Skin epidermis (tissue), 12 donors: ENCODE data around the gene LTBP4.
"Not testable (repeated sequence)": the region's sequence is repeated elsewhere in the genome, so short reads cannot be mapped to it uniquely, and the experiment has no call there.

Source experiments
- H3K27ac ChIP-seq, 21 experiments: fragments of 200-600 bp; sonication (generic) in 11 of 21; one replicate each; pipeline ENCODE4 v1.5.0; 2020; ENCODE audit warnings: mild to moderate bottlenecking in 3 of 21, inconsistent platforms in 2 of 21, moderate library complexity in 2 of 21
- H3K4me3 ChIP-seq, 7 experiments: fragments of 200-600 bp; sonication (generic) in 2 of 7; one replicate each; pipeline ENCODE4 v1.5.0; 2020; ENCODE audit warnings: inconsistent platforms in 2 of 7, mild to moderate bottlenecking in 2 of 7, moderate library complexity in 1 of 7

The LTBP4 gene

GRCh38 chr19:40623403-40624251 is 22.5 kb downstream of the LTBP4 start:
- Histone ChIP-seq H3K27ac (peak overlapping the region in 1 of 21 experiments; percentile 16), H3K4me3 (no peak overlapping the region)

DNA sequence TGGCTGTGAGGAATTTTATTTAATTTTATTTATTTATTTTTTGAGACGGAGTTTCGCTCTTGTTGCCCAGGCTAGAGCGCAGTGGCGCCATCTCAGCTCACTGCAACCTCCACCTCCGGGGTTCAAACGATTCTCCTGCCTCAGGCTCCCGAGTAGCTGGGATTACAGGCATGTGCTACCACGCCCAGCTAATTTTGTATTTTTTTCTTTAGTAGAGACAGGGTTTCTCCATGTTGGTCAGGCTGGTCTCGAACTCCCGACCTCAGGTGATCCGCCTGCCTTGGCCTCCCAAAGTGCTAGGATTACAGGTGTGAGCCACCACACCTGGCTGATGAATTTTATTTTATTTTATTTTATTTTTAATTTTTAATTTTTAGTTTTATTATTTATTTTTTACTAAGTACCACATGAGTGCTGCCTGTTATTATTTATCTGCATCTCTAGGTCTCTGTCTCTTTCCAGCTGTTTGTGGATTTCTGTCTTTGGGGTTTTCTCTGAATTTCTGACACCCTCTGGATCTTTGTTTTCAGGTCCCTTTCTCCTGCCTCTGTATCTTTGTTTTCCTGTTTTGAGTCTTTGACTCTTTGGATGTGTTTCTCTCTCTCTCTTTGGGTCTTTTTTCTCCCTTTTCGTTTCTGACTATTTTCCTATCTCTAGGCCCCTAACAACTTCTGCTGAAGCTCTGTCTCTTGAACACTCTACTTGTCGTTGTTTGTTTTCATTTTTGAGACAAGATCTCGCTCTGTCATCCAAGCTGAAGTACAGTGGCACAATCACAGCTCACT is 23.4 kb downstream of the LTBP4 start:
- H3K27ac ChIP-seq, H3K4me3 ChIP-seq: not testable (repeated sequence)

DNA sequence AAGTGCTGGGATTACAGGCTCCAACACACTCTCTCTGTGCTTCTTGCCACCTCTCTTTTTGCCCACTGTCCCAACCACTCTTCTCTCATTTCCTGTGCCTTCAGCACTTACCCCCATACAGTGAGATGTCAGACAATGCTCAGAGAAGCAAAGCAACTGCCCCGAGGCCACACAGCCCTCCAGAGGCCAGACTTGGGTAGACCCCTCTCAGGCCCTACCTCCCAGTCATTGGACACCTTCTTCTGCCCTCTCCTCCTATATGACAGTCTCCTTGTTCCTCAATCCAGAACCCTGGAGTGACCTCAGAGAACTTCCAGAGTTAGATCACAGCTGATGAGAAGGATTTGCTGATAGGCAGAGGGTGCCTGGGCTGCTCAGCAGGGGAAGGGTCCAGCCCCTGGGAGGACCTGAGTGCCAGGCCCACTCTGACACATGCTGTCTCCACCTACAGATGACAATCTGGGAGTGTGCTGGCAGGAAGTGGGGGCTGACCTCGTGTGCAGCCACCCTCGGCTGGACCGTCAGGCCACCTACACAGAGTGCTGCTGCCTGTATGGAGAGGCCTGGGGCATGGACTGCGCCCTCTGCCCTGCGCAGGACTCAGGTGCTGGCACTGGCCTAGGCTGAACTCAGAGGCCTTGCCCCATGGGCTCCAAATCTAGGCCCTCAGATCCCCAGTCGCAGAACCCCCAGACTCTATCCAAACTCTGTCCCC is 24.4 kb downstream of the LTBP4 start:
- Histone ChIP-seq H3K4me3 (no peak overlapping the region), H3K27ac (no peak overlapping the region)

GRCh38 chr19:40626918-40627317 is 25.7 kb downstream of the LTBP4 start:
- no peak overlapping the region for H3K4me3 ChIP-seq
- no peak overlapping the region for H3K27ac ChIP-seq

DNA sequence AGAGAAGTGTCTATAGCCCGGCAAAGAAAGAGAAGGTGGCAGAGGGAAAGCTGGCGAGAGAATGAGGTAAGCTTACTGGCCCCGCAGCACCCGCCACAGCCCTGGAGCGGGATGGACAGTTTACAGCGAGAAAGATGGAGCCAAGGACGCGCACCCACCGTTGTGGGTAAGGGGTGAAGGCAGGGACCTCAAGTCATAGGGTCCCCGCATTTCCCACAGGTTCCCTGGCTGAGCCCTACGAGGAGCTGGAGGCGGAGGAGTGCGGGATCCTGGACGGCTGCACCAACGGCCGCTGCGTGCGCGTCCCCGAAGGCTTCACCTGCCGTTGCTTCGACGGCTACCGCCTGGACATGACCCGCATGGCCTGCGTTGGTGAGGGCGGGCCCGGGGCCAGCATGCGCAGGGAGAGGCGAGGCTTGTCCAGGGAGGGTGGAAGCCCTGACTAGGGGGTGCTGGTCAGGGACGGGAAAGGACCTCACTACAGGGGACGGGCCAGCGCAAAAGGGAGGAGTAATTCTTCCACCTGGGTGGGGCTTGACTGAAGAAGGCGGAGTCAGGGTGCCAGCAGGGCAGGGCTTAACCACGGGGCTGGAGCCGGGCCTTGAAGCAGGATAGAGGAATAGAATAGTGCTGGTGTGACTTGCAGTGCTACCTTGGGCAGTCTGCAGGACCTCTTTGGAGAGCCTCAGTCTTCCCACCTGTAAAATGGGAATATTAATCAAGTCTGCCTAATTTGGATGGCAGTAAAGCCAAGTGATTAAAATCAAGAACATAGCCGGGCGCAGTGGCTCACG is 26.5 kb downstream of the LTBP4 start:
- H3K4me3 ChIP-seq = no peak overlapping the region
- H3K27ac ChIP-seq = no peak overlapping the region

DNA sequence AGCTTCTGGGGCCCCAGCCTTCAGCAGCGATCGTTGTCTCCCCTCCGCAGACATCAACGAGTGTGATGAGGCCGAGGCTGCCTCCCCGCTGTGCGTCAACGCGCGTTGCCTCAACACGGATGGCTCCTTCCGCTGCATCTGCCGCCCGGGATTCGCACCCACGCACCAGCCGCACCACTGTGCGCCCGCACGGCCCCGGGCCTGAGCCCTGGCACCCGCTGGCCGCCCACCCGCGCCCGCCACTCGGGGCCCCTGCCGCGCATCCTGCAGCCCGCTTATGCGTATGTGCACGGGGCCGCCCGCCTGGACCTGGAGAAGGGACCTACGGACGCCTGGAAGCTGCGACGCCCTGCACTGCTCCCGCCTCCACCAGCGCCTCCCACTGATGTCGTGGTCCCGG is 28.2 kb downstream of the LTBP4 start:
- H3K4me3 ChIP-seq = no peak overlapping the region
- no peak overlapping the region for H3K27ac ChIP-seq

DNA sequence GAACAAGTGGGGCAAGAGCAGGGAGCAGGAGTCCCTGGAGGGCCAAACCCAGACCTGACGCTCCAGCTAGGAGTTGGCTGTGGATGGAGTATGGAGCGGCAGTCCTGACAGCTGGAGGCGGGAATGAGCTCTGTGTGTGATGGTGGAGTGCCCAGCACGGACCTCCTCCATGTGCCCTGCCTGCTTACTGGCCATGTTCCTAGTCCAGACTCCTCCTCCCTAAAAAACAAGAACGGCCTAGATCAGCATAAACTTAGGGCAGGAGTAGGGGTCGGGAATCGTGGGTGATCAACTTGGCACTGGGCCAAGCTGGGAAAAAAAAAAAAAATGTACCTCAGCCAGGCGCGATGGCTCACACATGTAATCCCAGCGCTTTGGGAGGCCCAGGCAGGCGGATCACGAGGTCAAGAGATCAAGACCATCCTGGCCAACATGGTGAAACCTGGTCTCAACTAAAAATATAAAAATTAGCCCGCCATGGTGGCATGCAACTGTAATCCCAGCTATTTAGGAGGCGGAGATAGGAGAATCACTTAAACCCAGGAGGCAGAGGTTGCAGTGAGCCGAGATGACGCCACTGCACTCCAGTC is 29.5 kb downstream of the LTBP4 start:
- Histone ChIP-seq H3K4me3 (no peak overlapping the region), H3K27ac (no peak overlapping the region)

- Histone ChIP-seq H3K27ac (peak overlapping the region in 1 of 21 experiments; percentile 56), H3K4me3 (no peak overlapping the region)
These were observed 31.3 kb downstream of the LTBP4 start for GRCh38 chr19:40632311-40633036.

DNA sequence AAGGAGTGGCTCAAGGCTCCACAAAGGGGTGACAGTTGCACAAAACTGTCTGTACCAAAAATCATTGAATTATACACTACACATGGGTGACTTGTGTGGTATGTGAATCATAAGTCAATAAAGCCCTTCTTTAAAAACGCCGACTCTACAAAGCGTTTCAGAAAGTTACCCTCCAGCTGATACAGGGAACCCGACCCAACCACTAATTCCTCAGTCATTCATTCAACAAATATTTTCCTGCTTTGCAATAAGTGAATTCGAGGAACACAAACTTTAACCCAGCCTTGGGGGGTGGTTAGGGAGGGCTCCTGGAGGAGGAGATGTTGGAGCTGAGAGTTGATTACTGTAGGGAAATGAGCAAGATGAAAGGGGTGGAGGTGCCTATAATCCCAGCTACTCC is 32.0 kb downstream of the LTBP4 start:
- Histone ChIP-seq H3K27ac (no peak overlapping the region), H3K4me3 (no peak overlapping the region)

DNA sequence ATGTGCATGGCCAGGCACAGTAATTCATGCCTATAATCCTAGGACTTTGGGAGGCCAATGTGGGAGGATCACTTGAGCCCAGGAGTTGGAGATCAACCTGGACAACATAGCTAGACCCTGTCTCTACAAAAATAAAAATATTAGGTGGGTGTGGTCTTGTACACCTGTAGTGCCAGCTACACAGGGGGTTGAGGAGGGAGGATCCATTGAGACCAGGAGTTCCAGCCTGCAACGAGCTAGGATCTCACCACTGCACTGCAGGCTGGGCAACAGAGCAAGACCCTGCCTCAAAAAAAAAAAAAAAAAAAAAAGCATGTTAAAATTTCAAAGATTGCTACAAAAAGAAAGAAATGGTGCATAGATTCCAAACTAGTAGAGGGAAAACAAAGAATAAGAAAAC is 37.2 kb downstream of the LTBP4 start:
- Histone ChIP-seq H3K4me3 (no peak overlapping the region), H3K27ac (no peak overlapping the region)

GRCh38 chr19:40639638-40639982 is 38.4 kb downstream of the LTBP4 start:
- Histone ChIP-seq H3K27ac (no peak overlapping the region), H3K4me3 (no peak overlapping the region)

DNA sequence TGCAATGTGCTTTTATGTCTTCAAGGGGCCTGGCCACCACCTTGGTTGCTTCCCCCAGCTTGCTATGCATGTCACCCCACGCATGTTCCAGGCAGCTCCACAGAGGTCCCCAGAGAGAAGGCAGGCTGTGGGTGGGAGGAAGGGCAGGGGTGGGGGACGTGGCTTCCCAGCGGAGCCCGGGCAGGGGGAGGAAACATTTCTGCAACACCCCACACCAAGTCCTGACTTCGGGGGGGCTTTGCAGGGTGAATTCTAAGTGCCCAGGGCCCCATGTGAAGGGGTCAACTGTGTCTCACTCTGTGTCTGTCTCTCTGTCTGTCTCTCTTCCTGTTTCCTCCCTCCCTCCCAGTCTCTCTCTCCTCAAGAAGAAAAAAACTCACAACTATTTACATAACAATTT is 39.6 kb downstream of the LTBP4 start:
- H3K4me3 ChIP-seq = no peak overlapping the region

GRCh38 chr19:40641281-40641680 is 40.1 kb downstream of the LTBP4 start:
- Histone ChIP-seq H3K4me3 (no peak overlapping the region), H3K27ac (peak overlapping the region in 2 of 21 experiments; percentile 20 to 29)

More for the DNA sequence above, 39.6 kb downstream of the LTBP4 start:
- peak overlapping the region in 1 of 21 experiments; percentile 27 for H3K27ac ChIP-seq

DNA sequence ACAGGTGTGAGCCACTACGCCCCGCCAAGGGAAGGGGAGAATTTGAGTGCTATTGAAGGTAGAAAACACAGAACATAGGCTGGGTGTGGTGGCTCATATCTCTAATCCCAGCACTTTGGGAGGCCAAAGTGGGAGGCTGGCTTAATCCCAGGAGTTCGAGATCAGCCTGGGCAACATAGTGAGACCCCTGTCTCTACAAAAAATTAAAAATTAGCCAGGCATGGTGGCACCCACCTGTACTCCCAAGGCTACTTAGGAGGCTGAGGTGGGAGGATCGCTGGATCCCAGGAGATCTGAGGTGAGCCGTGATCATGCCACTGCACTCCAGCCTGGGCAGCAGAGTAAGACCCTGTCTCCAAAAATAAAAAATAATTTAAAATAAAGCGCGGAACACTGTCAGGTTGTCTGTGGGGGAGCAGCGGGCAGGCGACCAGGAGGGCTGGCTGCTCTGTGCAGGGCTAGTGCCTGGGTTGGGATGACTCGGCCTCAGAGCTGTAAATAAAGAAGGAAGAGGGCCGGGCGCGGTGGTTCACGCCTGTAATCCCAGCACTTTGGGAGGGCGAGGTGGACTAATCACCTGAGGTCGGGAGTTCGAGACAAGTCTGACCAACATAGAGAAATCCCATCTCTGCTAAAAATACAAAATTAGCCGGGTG is 41.0 kb downstream of the LTBP4 start:
- no peak overlapping the region for H3K27ac ChIP-seq
- H3K4me3 ChIP-seq = no peak overlapping the region

DNA sequence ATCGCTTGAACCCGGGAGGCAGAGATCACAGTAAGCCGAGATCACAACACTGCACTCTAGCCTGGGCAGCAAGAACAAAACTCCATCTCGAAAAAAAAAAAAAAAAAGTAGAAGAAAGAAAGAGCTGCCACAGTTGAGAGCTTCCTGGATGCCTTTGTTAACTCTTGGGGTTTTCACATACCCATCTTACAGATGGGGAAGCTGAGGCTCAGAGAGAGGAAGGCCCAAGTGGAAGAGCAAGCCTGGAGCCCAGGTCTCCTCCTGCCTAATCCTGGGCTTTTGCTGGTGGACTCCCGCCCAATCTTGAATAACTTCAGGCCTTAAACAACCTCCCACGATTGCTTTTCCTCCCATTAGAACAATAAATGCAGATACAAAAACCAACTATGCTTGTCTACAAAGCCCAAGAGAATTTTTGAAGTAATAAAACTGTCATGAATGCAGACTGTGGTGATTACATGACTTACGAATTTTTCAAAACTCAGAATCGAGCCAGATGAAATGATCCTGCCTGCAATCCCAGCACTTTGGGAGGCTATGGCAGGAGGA is 41.7 kb downstream of the LTBP4 start:
- Histone ChIP-seq H3K4me3 (no peak overlapping the region), H3K27ac (no peak overlapping the region)

GRCh38 chr19:40646743-40647254 is 45.6 kb downstream of the LTBP4 start:
- Histone ChIP-seq H3K27ac (peak overlapping the region in 11 of 21 experiments; percentile 13 to 79 (median 46)), H3K4me3 (no peak overlapping the region)

DNA sequence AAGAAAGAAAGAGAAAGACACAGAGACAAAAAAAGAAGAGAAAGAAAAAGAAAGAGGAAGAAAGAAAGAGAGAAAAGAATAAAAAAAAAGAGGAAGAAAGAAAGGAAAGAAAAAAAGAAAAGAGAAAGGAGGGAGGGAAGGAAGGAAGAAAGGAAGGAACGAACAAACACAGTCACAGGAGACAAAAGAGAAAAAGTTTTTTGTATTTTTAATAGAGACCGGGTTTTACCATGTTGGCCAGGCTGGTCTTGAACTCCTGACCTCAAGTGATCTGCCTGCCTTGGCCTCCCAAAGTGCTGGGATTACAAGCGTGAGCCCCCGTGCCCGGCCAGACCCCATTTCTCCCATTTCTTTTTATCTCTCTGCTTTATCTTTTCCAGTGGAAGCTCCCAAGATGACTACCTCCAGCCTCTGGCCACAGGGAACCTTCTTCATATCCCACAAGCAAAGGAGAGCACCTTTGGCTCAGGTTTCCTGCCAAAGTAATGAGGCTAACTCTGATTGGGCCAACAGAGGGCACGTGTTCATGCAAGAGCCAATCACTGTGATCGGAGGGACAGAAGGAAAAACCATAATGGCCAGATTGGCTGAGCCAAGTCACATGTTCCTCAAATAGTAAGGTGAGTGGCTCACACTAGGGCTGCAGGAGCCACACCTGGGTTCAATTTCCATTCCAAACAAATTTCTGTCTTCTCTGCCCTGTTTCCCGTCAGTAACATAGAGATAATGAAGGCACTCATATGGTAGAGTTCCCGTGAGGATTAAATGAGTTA is 48.9 kb downstream of the LTBP4 start:
- peak overlapping the region in 3 of 21 experiments; percentile 46 to 76 (median 49) for H3K27ac ChIP-seq

More for the DNA sequence above, 48.9 kb downstream of the LTBP4 start:
- H3K4me3 ChIP-seq = not testable (repeated sequence)
